IPS DF 6.9 (cell line): ENCODE results near the gene CSTF1.

Experiments
- DNase-seq: peaks from one replicate; pipeline ENCODE4 v3.0.0-alpha.2; 2013; ENCODE audit warnings: low read depth, low spot score
- H3K27ac ChIP-seq: one replicate; pipeline ENCODE4 v1.5.1; 2013; ENCODE audit warnings: low read length, control low read depth
- H3K27me3 ChIP-seq: 2 replicates; pipeline ENCODE4 v1.6.1; 2013; ENCODE audit warnings: mild to moderate bottlenecking, low read length; ENCODE audit not compliant: control insufficient read depth, insufficient read depth
- H3K36me3 ChIP-seq: 2 replicates; pipeline ENCODE4 v1.6.1; 2013; ENCODE audit warnings: low read length; ENCODE audit not compliant: control insufficient read depth, insufficient read depth
- H3K4me1 ChIP-seq: 2 replicates; pipeline ENCODE4 v1.6.1; 2013; ENCODE audit warnings: low read length; ENCODE audit not compliant: control insufficient read depth, insufficient read depth
- H3K4me3 ChIP-seq: 2 replicates; pipeline ENCODE4 v1.5.1; 2013; ENCODE audit warnings: mild to moderate bottlenecking, low read length
- H3K9me3 ChIP-seq: 2 replicates; pipeline ENCODE4 v1.6.1; 2013; ENCODE audit warnings: low read length, inconsistent platforms; ENCODE audit not compliant: control insufficient read depth, insufficient read depth
- WGBS: extraction: QIAGEN DNeasy Blood & Tissue Kit; methylation state at CpG from one replicate; pipeline ENCODE4 v1.1.7; 2013; ENCODE audit warnings: mixed read lengths, missing lambda C conversion rate; ENCODE audit not compliant: insufficient read length, insufficient coverage; 5-methylcytosine and 5-hydroxymethylcytosine counted together

The CSTF1 gene

GRCh38 chr20:56433880-56434255 lies 41.4 kb downstream of the CSTF1 start:
- no peaks in the 10 kb centered on the region for H3K36me3 ChIP-seq
- no peaks in the 10 kb centered on the region for H3K4me1 ChIP-seq
- DNase-seq = no peak
- H3K27ac ChIP-seq = no peak overlapping the region
- no CpG with 5 or more reads among the region's 6 CpGs for WGBS
- no peaks in the 10 kb centered on the region for H3K9me3 ChIP-seq
- H3K4me3 ChIP-seq = no peak overlapping the region
- H3K27me3 ChIP-seq = no peaks in the 10 kb centered on the region

GRCh38 chr20:56437196-56437960 lies 44.9 kb downstream of the CSTF1 start:
- Histone ChIP-seq H3K27me3 (no peaks in the 10 kb centered on the region), H3K4me1 (no peaks in the 10 kb centered on the region), H3K9me3 (no peaks in the 10 kb centered on the region), H3K36me3 (no peaks in the 10 kb centered on the region), H3K27ac (no peak overlapping the region), H3K4me3 (no peak overlapping the region)
- no peak for DNase-seq
- WGBS = no CpG with 5 or more reads among the region's 20 CpGs

GRCh38 chr20:56438284-56438683 lies 45.8 kb downstream of the CSTF1 start:
- H3K4me1 ChIP-seq = no peaks in the 10 kb centered on the region
- no peaks in the 10 kb centered on the region for H3K27me3 ChIP-seq
- DNase-seq = no peak
- H3K27ac ChIP-seq = no peak overlapping the region
- H3K4me3 ChIP-seq = no peak overlapping the region
- no peaks in the 10 kb centered on the region for H3K9me3 ChIP-seq
- WGBS = no CpG with 5 or more reads among the region's 4 CpGs
- H3K36me3 ChIP-seq = no peaks in the 10 kb centered on the region

- DNase-seq = no peak
- H3K4me1 ChIP-seq = no peaks in the 10 kb centered on the region
- H3K36me3 ChIP-seq = no peaks in the 10 kb centered on the region
- H3K27me3 ChIP-seq = no peaks in the 10 kb centered on the region
- no peak overlapping the region for H3K4me3 ChIP-seq
- H3K9me3 ChIP-seq = no peaks in the 10 kb centered on the region
- WGBS = no CpG with 5 or more reads among the region's 5 CpGs
- H3K27ac ChIP-seq = no peak overlapping the region
Observed at GRCh38 chr20:56439771-56440291, 47.4 kb downstream of the CSTF1 start.

- H3K9me3 ChIP-seq = no peaks in the 10 kb centered on the region
- H3K27me3 ChIP-seq = no peaks in the 10 kb centered on the region
- WGBS = no CpG with 5 or more reads among the region's 4 CpGs
- H3K4me1 ChIP-seq = no peaks in the 10 kb centered on the region
- DNase-seq = no peak
- H3K36me3 ChIP-seq = no peaks in the 10 kb centered on the region
- no peak overlapping the region for H3K27ac ChIP-seq
- H3K4me3 ChIP-seq = no peak overlapping the region
Observed at GRCh38 chr20:56440346-56441007, 48.0 kb downstream of the CSTF1 start.

GRCh38 chr20:56442389-56443365 lies 50.2 kb downstream of the CSTF1 start:
- Histone ChIP-seq H3K4me1 (no peaks in the 10 kb centered on the region; the same call in 1 of the 2 replicates), H3K27ac (no peak overlapping the region), H3K36me3 (no peaks in the 10 kb centered on the region), H3K4me3 (no peak overlapping the region), H3K27me3 (no peaks in the 10 kb centered on the region), H3K9me3 (no peaks in the 10 kb centered on the region)
- no peak for DNase-seq
- no CpG with 5 or more reads among the region's 17 CpGs for WGBS

- no peaks in the 10 kb centered on the region for H3K27me3 ChIP-seq
- no peaks in the 10 kb centered on the region for H3K36me3 ChIP-seq
- H3K27ac ChIP-seq = no peak overlapping the region
- H3K9me3 ChIP-seq = no peaks in the 10 kb centered on the region
- H3K4me1 ChIP-seq = no peaks in the 10 kb centered on the region; the same call in 1 of the 2 replicates
- no peak overlapping the region for H3K4me3 ChIP-seq
- DNase-seq = no peak
- no CpG with 5 or more reads among the region's 27 CpGs for WGBS
Observed at GRCh38 chr20:56443654-56444540, 51.5 kb downstream of the CSTF1 start.

GRCh38 chr20:56445130-56445529 lies 52.7 kb downstream of the CSTF1 start:
- no peaks in the 10 kb centered on the region for H3K27me3 ChIP-seq
- 100% methylated on average over 1 of the region's 3 CpGs for WGBS
- H3K36me3 ChIP-seq = no peaks in the 10 kb centered on the region
- no peaks in the 10 kb centered on the region for H3K9me3 ChIP-seq
- no peak overlapping the region for H3K27ac ChIP-seq
- no peaks in the 10 kb centered on the region; the same call in 1 of the 2 replicates for H3K4me1 ChIP-seq
- DNase-seq = no peak
- H3K4me3 ChIP-seq = no peak overlapping the region

- no peak overlapping the region for H3K27ac ChIP-seq
- no peaks in the 10 kb centered on the region; the same call in 1 of the 2 replicates for H3K4me1 ChIP-seq
- no CpG with 5 or more reads among the region's 16 CpGs for WGBS
- no peak for DNase-seq
- no peaks in the 10 kb centered on the region for H3K9me3 ChIP-seq
- no peaks in the 10 kb centered on the region for H3K36me3 ChIP-seq
- H3K4me3 ChIP-seq = no peak overlapping the region
- no peaks in the 10 kb centered on the region for H3K27me3 ChIP-seq
Observed at GRCh38 chr20:56445540-56445939, 53.1 kb downstream of the CSTF1 start.
